ENCODE results near the gene STIM2.

STIM2 gene

DNA sequence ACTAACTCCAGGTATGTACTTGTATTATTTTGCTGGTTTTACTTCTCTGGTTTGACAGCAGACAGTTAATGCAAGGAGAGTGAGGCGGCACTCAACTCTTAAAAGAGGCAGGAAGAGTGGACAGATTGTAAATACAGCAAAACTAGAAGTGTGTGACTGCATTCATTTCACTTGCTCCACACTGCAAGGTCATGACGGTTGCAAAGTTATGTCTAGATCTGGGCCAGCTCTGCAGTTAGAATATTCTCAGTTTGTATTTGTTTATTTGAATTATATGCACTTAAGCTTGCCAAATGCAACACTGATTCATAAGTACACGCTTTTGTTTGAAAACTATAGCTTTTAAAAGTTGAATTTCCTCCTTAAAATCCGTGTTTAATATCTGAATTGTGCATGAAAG, 148.9 kb downstream of the STIM2 start:
- no peaks in the 10 kb centered on the region for H3K27me3 ChIP-seq
- H3K4me3 ChIP-seq (ENCODE audit: low read depth, low read length) = no peak overlapping the region
- 0 out of 2 replicates have a peak, but pooled peaks cover 3% of the 10 kb centered on the region for H3K36me3 ChIP-seq
- no peaks in the 10 kb centered on the region for H3K9me3 ChIP-seq
- TF ChIP-seq, protein P1, sequence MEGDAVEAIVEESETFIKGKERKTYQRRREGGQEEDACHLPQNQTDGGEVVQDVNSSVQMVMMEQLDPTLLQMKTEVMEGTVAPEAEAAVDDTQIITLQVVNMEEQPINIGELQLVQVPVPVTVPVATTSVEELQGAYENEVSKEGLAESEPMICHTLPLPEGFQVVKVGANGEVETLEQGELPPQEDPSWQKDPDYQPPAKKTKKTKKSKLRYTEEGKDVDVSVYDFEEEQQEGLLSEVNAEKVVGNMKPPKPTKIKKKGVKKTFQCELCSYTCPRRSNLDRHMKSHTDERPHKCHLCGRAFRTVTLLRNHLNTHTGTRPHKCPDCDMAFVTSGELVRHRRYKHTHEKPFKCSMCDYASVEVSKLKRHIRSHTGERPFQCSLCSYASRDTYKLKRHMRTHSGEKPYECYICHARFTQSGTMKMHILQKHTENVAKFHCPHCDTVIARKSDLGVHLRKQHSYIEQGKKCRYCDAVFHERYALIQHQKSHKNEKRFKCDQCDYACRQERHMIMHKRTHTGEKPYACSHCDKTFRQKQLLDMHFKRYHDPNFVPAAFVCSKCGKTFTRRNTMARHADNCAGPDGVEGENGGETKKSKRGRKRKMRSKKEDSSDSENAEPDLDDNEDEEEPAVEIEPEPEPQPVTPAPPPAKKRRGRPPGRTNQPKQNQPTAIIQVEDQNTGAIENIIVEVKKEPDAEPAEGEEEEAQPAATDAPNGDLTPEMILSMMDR (IDR thresholded peaks at IDR 0.05; ENCODE audit: low read depth, low read length) = no peak
- no peaks in the 10 kb centered on the region for H3K4me1 ChIP-seq
- DNase-seq = no peak

- Histone ChIP-seq H3K4me3 (ENCODE audit: low read depth, low read length) (no peak overlapping the region), H3K27me3 (no peaks in the 10 kb centered on the region), H3K4me1 (no peaks in the 10 kb centered on the region), H3K36me3 (0 out of 2 replicates have a peak, but pooled peaks cover 3% of the 10 kb centered on the region), H3K9me3 (no peaks in the 10 kb centered on the region)
- TF ChIP-seq, protein P1 (IDR thresholded peaks at IDR 0.05; ENCODE audit: low read depth, low read length) = peak; percentile 86
- DNase-seq = peak; percentile 65
Measured at GRCh38 chr4:27010334-27010940, 149.8 kb downstream of the STIM2 start.

- H3K4me3 ChIP-seq (ENCODE audit: low read depth, low read length) = no peak overlapping the region
- no peaks in the 10 kb centered on the region for H3K27me3 ChIP-seq
- no peaks in the 10 kb centered on the region for H3K9me3 ChIP-seq
- TF ChIP-seq, protein P1 (IDR thresholded peaks at IDR 0.05; ENCODE audit: low read depth, low read length) = no peak
- DNase-seq = no peak
- H3K4me1 ChIP-seq = no peaks in the 10 kb centered on the region
- H3K36me3 ChIP-seq = 0 out of 2 replicates have a peak, but pooled peaks cover 3% of the 10 kb centered on the region
Measured at GRCh38 chr4:27011401-27011800, 150.8 kb downstream of the STIM2 start.

- TF ChIP-seq, protein P1 (IDR thresholded peaks at IDR 0.05; ENCODE audit: low read depth, low read length) = no peak
- no peaks in the 10 kb centered on the region for H3K27me3 ChIP-seq
- DNase-seq = no peak
- H3K9me3 ChIP-seq = no peaks in the 10 kb centered on the region
- no peak overlapping the region for H3K4me3 ChIP-seq (ENCODE audit: low read depth, low read length)
- H3K36me3 ChIP-seq = 0 out of 2 replicates have a peak, but pooled peaks cover 3% of the 10 kb centered on the region
- H3K4me1 ChIP-seq = no peaks in the 10 kb centered on the region
Measured at GRCh38 chr4:27013012-27013411, 152.4 kb downstream of the STIM2 start.

DNA sequence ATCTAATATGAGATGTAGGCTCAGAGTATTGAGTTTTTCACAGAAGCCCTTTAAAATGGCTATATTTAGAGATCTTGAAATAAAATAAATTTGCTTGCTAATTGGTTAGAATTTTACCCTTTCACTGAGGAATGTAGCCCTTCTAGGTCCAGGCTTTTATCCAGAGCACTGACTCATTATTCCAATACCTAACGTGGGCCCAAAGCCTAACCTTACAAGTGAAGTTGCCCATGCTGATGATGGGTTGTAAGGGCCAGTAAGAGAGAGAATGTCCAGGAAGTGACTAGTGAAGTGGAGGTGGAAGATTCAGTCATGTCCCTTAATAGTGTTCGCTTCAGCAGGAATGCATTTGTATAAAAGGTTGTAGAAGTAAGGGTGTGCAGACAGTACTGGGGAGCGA, 155.9 kb downstream of the STIM2 start:
- no peaks in the 10 kb centered on the region for H3K27me3 ChIP-seq
- H3K4me1 ChIP-seq = no peaks in the 10 kb centered on the region
- no peaks in the 10 kb centered on the region for H3K9me3 ChIP-seq
- TF ChIP-seq, protein P1 (IDR thresholded peaks at IDR 0.05; ENCODE audit: low read depth, low read length) = no peak
- no peaks in the 10 kb centered on the region; the same call in 1 of the 2 replicates for H3K36me3 ChIP-seq
- no peak overlapping the region for H3K4me3 ChIP-seq (ENCODE audit: low read depth, low read length)
- DNase-seq = no peak

- no peaks in the 10 kb centered on the region; the same call in 1 of the 2 replicates for H3K36me3 ChIP-seq
- H3K27me3 ChIP-seq = no peaks in the 10 kb centered on the region
- no peak overlapping the region for H3K4me3 ChIP-seq (ENCODE audit: low read depth, low read length)
Measured at GRCh38 chr4:27017623-27018022, 157.0 kb downstream of the STIM2 start.

More at GRCh38 chr4:27017623-27018022, 157.0 kb downstream of the STIM2 start:
- Histone ChIP-seq H3K4me1 (no peaks in the 10 kb centered on the region), H3K9me3 (no peaks in the 10 kb centered on the region)
- TF ChIP-seq, protein P1 (IDR thresholded peaks at IDR 0.05; ENCODE audit: low read depth, low read length) = no peak
- DNase-seq = no peak

Measured in BE2C (cell line).